ENCODE results near the gene PAXX. TPM values are rescaled to one million over a fixed set of nuclear protein-coding genes. Genes with fewer than 3 reads are reported as not detected.
A peak's percentile ranks its signal among the peaks of the same experiment; 100 is the strongest.

The PAXX gene
- total RNA-seq, 1 experiment from 2014 or later = 104 TPM

- DNase-seq (ENCODE audit: low spot score) = no peak
Measured at GRCh38 chr9:136982232-136983051, 9.8 kb upstream of the PAXX start, which contains the start of gene LCNL1. Gene LCNL1, plus strand, starts transcription at chr9:136982993. Its CDS starts 594 bp downstream, at chr9:136983587.

- no peak for DNase-seq (ENCODE audit: low spot score)
Measured at GRCh38 chr9:136983167-136983566, 9.1 kb upstream of the PAXX start.

GRCh38 chr9:136983656-136984314 lies 8.4 kb upstream of the PAXX start:
- DNase-seq (ENCODE audit: low spot score) = no peak

GRCh38 chr9:136984464-136985026 lies 7.7 kb upstream of the PAXX start:
- DNase-seq (ENCODE audit: low spot score) = no peak

- DNase-seq (ENCODE audit: low spot score) = no peak
Measured at GRCh38 chr9:136985027-136985602, 7.1 kb upstream of the PAXX start.

- no peak for DNase-seq (ENCODE audit: low spot score)
Measured at GRCh38 chr9:136985853-136986252, 6.4 kb upstream of the PAXX start.

GRCh38 chr9:136988872-136989271 lies 3.4 kb upstream of the PAXX start:
- DNase-seq (ENCODE audit: low spot score) = no peak

GRCh38 chr9:136990242-136990911 lies 1.8 kb upstream of the PAXX start:
- no peak for DNase-seq (ENCODE audit: low spot score)

GRCh38 chr9:136992819-136993369 lies 672 bp downstream of the PAXX start:
- no peak for DNase-seq (ENCODE audit: low spot score)

GRCh38 chr9:136994180-136994887 lies 2.1 kb downstream of the PAXX start:
- DNase-seq (ENCODE audit: low spot score) = no peak

GRCh38 chr9:136994888-136995230 lies 2.6 kb downstream of the PAXX start:
- DNase-seq (ENCODE audit: low spot score) = no peak

- DNase-seq (ENCODE audit: low spot score) = no peak
Measured at GRCh38 chr9:136995362-136995761, 3.1 kb downstream of the PAXX start.

- peak; percentile 81 for DNase-seq (ENCODE audit: low spot score)
Measured at GRCh38 chr9:136995772-136996311, 3.6 kb downstream of the PAXX start.

- DNase-seq (ENCODE audit: low spot score) = peak; percentile 88
Measured at GRCh38 chr9:136996361-136997292, 4.4 kb downstream of the PAXX start, which contains the start of gene CLIC3. Gene CLIC3, minus strand, starts transcription at chr9:136996568. Its CDS starts 25 bp downstream, at chr9:136996543.

GRCh38 chr9:136997371-136997770 lies 5.1 kb downstream of the PAXX start:
- DNase-seq (ENCODE audit: low spot score) = peak; percentile 45

- peak; percentile 40 for DNase-seq (ENCODE audit: low spot score)
Measured at GRCh38 chr9:136997830-136998234, 5.6 kb downstream of the PAXX start.

GRCh38 chr9:137000177-137000930 lies 8.1 kb downstream of the PAXX start:
- peak; percentile 48 for DNase-seq (ENCODE audit: low spot score)

- no peak for DNase-seq (ENCODE audit: low spot score)
Measured at GRCh38 chr9:137001857-137002645, 9.8 kb downstream of the PAXX start.
